HCT116 (cell line): Measurements from ENCODE around the gene INSRR. TPM values are rescaled to one million over a fixed set of nuclear protein-coding genes. Genes with fewer than 3 reads are reported as not detected.

ENCODE experiments used
- ATAC-seq: fragments of 200-7000 bp; cut with Tn5 transposase; 2 replicates; pipeline ENCODE4 v1.9.1; 2020; ENCODE audit warnings: mild to moderate bottlenecking, moderate library complexity
- BruUV-seq: library from RNA; stranded (reverse); fragments of 400-500 nt; replicated peaks from 2 replicates; lab custom pipeline; 2021; lab: Mats Ljungman, UMichigan
- CTCF ChIA-PET: fragments of 300-600 bp; sonication (Branson Sonifier 250); formaldehyde crosslinking; loops from one replicate; lab custom pipeline; 2021; ENCODE audit warnings: antibody characterized with exemption; lab: Charles Lee
- POLR2A ChIA-PET: fragments of 300-600, 350-600 bp; sonication (Branson Sonifier 250); formaldehyde crosslinking; loops from one replicate; lab custom pipeline; 2021; ENCODE audit warnings: antibody characterized with exemption; lab: Charles Lee
- RAD21 ChIA-PET, 2 experiments: fragments of 300-600 bp; sonication (Branson Sonifier 250); formaldehyde crosslinking; loops; one replicate each; lab custom pipeline; 2023; ENCODE audit warnings: low total read pairs in 2 of 2; ENCODE audit not compliant: uncharacterized antibody in 2 of 2, unreplicated experiment in 2 of 2, low non-redundant PET in 1 of 2; lab: Charles Lee
- DNase-seq: peaks from one replicate; pipeline ENCODE4 v3.0.0-alpha.2; 2010; ENCODE audit warnings: low read depth, low spot score
- H2AFZ ChIP-seq: fragments of 200-600 bp; shearing (Covaris generic), sonication (generic); 2 replicates; pipeline ENCODE4 v1.6.1; 2017; ENCODE audit warnings: low read depth, mixed run types, mixed read lengths, antibody characterized with exemption, low read length; ENCODE audit not compliant: poor library complexity, severe bottlenecking
- H3K27ac ChIP-seq: 2 replicates; pipeline ENCODE4 v1.5.1; 2012; ENCODE audit warnings: low read depth, low read length
- H3K27me3 ChIP-seq: fragments of 200-600 bp; sonication (generic); 2 replicates; pipeline ENCODE4 v1.6.1; 2016; ENCODE audit warnings: mixed run types, low read length, mixed read lengths; ENCODE audit not compliant: insufficient read depth
- H3K36me3 ChIP-seq, 2 experiments: fragments of 200-500 bp in 1 of 2; fragments of 200-600 bp in 1 of 2; sonication (Bioruptor generic) in 1 of 2; sonication (generic) in 1 of 2; 2 replicates each; pipeline versions ENCODE4 v1.5.1 to v1.6.1; 2014 to 2016; ENCODE audit warnings: low read length in 2 of 2, inconsistent platforms in 1 of 2, mixed read lengths in 1 of 2, mixed run types in 1 of 2; ENCODE audit not compliant: insufficient read depth in 2 of 2, control insufficient read depth in 1 of 2
- H3K4me1 ChIP-seq, 2 experiments: fragments of 200-600 bp in 1 of 2; sonication (generic) in 1 of 2; 2 replicates each; pipeline versions ENCODE4 v1.5.1 to v1.6.1; 2012 to 2017; ENCODE audit warnings: low read length in 2 of 2, inconsistent platforms in 1 of 2, mild to moderate bottlenecking in 1 of 2, mixed read lengths in 1 of 2, mixed run types in 1 of 2, moderate library complexity in 1 of 2; ENCODE audit not compliant: insufficient read depth in 2 of 2, control insufficient read depth in 1 of 2
- H3K4me2 ChIP-seq: fragments of 200-600 bp; sonication (generic); 2 replicates; pipeline ENCODE4 v1.6.1; 2017; ENCODE audit warnings: mixed run types, low read length, mixed read lengths
- H3K4me3 ChIP-seq, 2 experiments: fragments of 200-600 bp in 1 of 2; sonication (generic) in 1 of 2; replicated peaks in 1 of 2; 2 replicates each; pipeline ENCODE4 v1.5.1; 2011 to 2016; ENCODE audit warnings: low read length in 2 of 2, control low read depth in 1 of 2, low read depth in 1 of 2, mild to moderate bottlenecking in 1 of 2, mixed read lengths in 1 of 2, mixed run types in 1 of 2
- H3K79me2 ChIP-seq: fragments of 200-600 bp; sonication (generic); 2 replicates; pipeline ENCODE4 v1.6.1; 2017; ENCODE audit warnings: mild to moderate bottlenecking, mixed run types, low read length, moderate library complexity, mixed read lengths; ENCODE audit not compliant: insufficient read depth
- H3K9ac ChIP-seq: fragments of 200-600 bp; sonication (generic); 2 replicates; pipeline ENCODE4 v1.6.1; 2016; ENCODE audit warnings: low read length, mixed read lengths
- H3K9me2 ChIP-seq: fragments of 200-600 bp; sonication (generic), shearing (Covaris generic); 2 replicates; pipeline ENCODE4 v1.6.1; 2017; ENCODE audit warnings: mixed run types, mild to moderate bottlenecking, moderate library complexity; ENCODE audit not compliant: insufficient read depth
- H3K9me3 ChIP-seq, 2 experiments: fragments of 200-500 bp in 1 of 2; fragments of 200-600 bp in 1 of 2; sonication (Bioruptor generic) in 1 of 2; sonication (generic) in 1 of 2; 2 replicates each; pipeline ENCODE4 v1.6.1; 2014 to 2017; ENCODE audit warnings: low read length in 2 of 2, mixed read lengths in 2 of 2, inconsistent platforms in 1 of 2, low read depth in 1 of 2, mild to moderate bottlenecking in 1 of 2, mixed run types in 1 of 2, moderate library complexity in 1 of 2; ENCODE audit not compliant: control insufficient read depth in 1 of 2, insufficient read depth in 1 of 2
- H4K20me1 ChIP-seq: fragments of 200-600 bp; sonication (generic), shearing (Covaris generic); 2 replicates; pipeline ENCODE4 v1.6.1; 2017; ENCODE audit warnings: mixed run types, mild to moderate bottlenecking, moderate library complexity; ENCODE audit not compliant: insufficient read depth
- CBX3 ChIP-seq: IDR thresholded peaks from 2 replicates; pipeline ENCODE4 v1.6.1; 2012; ENCODE audit warnings: low read depth
- CEBPB ChIP-seq: IDR thresholded peaks from 2 replicates; pipeline ENCODE4 v1.6.1; 2012; ENCODE audit warnings: low read depth
- EGR1 ChIP-seq: IDR thresholded peaks from 2 replicates; pipeline ENCODE4 v1.6.1; 2012; ENCODE audit warnings: low read depth
- FOSL1 ChIP-seq: IDR thresholded peaks from 2 replicates; pipeline ENCODE4 v1.6.1; 2012; ENCODE audit warnings: low read depth
- intact Hi-C: fragments of 100-400 bp; cut with micrococcal nuclease; formaldehyde crosslinking; loops from 2 replicates; pipeline ENCODE4 v1.10.0; 2022
- total RNA-seq: library from RNA; stranded (reverse); gene quantifications from one replicate; pipeline ENCODE4 v1.2.1, GENCODE V29; 2021; ENCODE audit not compliant: unreplicated experiment
- TF ChIP-seq, protein P1 (sequence below): IDR thresholded peaks from 2 replicates; pipeline ENCODE4 v1.6.1; 2011; ENCODE audit warnings: mild to moderate bottlenecking, low read length, moderate library complexity; ENCODE audit not compliant: insufficient replicate concordance; ENCODE audit errors: extremely low read depth
- TF ChIP-seq, protein P2 (sequence below): IDR thresholded peaks from 2 replicates; pipeline ENCODE4 v1.6.1; 2012; ENCODE audit warnings: low read depth

INSRR gene
- total RNA-seq, 1 experiment from 2014 or later = not detected

DNA sequence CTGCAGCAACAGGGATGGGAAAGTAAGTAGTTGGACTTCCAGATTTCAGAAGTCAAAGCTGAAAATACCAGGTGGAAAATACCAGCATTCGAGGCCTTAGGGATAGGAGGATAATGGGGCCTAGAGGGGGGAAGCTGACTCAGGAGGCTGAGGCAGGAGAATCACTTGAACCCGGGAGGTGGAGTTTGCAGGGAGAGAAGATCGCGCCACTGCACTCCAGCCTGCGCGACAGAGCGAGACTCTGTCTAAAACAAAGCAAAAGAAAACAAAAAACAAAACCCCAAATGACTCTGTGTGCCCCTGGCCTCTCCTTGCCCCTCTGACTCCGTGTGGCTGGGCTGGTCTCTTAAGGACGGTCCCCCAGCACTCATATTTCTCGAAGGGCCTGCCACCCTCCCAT is 45.6 kb downstream of the INSRR start:
- DNase-seq = no peak
- Histone ChIP-seq H3K79me2 (no peaks in the 10 kb centered on the region), H3K27me3 (no peaks in the 10 kb centered on the region), H4K20me1 (no peaks in the 10 kb centered on the region), H3K9ac (peak overlapping the region; percentile 73), H3K9me3 (no peaks in the 10 kb centered on the region), H3K9me2 (no peaks in the 10 kb centered on the region), H2AFZ (peak overlapping the region; percentile 64), H3K4me3 (peak overlapping the region; percentile 48 to 66), H3K36me3 (no peaks in the 10 kb centered on the region), H3K27ac (peak overlapping the region; percentile 51; the same call in 1 of the 2 replicates), H3K4me2 (peak overlapping the region; percentile 99), H3K4me1 (peaks cover 15 to 40% of the 10 kb centered on the region in 2 experiments; a peak in 3 of 4 replicates)
- intact Hi-C loops = no loop called here
- ChIA-PET RAD21 (interaction anchor here in 1 of 2 experiments (1.7 kb wide), 1 partner anchor 25 kb away, joined by 3 read pairs; no protein-coding TSS in a partner anchor), CTCF (interaction anchor here (1.0 to 2.0 kb wide), 6 partner anchors 9 to 115 kb away, joined by 3 to 6 read pairs (median 4); no protein-coding TSS in a partner anchor), POLR2A (interaction anchor here (1.1 kb wide), 1 partner anchor 8 kb away, joined by 3 read pairs; no protein-coding TSS in a partner anchor)
- no TSS peak for BruUV-seq
- TF ChIP-seq EGR1 = no peak
- TF ChIP-seq, protein P1, sequence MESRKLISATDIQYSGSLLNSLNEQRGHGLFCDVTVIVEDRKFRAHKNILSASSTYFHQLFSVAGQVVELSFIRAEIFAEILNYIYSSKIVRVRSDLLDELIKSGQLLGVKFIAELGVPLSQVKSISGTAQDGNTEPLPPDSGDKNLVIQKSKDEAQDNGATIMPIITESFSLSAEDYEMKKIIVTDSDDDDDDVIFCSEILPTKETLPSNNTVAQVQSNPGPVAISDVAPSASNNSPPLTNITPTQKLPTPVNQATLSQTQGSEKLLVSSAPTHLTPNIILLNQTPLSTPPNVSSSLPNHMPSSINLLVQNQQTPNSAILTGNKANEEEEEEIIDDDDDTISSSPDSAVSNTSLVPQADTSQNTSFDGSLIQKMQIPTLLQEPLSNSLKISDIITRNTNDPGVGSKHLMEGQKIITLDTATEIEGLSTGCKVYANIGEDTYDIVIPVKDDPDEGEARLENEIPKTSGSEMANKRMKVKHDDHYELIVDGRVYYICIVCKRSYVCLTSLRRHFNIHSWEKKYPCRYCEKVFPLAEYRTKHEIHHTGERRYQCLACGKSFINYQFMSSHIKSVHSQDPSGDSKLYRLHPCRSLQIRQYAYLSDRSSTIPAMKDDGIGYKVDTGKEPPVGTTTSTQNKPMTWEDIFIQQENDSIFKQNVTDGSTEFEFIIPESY = no peak
- no peak for TF ChIP-seq FOSL1
- no peak for TF ChIP-seq CBX3
- TF ChIP-seq, protein P2, sequence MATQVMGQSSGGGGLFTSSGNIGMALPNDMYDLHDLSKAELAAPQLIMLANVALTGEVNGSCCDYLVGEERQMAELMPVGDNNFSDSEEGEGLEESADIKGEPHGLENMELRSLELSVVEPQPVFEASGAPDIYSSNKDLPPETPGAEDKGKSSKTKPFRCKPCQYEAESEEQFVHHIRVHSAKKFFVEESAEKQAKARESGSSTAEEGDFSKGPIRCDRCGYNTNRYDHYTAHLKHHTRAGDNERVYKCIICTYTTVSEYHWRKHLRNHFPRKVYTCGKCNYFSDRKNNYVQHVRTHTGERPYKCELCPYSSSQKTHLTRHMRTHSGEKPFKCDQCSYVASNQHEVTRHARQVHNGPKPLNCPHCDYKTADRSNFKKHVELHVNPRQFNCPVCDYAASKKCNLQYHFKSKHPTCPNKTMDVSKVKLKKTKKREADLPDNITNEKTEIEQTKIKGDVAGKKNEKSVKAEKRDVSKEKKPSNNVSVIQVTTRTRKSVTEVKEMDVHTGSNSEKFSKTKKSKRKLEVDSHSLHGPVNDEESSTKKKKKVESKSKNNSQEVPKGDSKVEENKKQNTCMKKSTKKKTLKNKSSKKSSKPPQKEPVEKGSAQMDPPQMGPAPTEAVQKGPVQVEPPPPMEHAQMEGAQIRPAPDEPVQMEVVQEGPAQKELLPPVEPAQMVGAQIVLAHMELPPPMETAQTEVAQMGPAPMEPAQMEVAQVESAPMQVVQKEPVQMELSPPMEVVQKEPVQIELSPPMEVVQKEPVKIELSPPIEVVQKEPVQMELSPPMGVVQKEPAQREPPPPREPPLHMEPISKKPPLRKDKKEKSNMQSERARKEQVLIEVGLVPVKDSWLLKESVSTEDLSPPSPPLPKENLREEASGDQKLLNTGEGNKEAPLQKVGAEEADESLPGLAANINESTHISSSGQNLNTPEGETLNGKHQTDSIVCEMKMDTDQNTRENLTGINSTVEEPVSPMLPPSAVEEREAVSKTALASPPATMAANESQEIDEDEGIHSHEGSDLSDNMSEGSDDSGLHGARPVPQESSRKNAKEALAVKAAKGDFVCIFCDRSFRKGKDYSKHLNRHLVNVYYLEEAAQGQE = no peak
- no peak for TF ChIP-seq CEBPB
- ATAC-seq = no peak
